Right lobe of liver (tissue), 4 donors: ENCODE data around the gene APBB2.

Source experiments
- CTCF ChIP-seq, 4 donors: fragments of 200-600 bp in 3 of 4; fragments of 450-650 bp in 1 of 4; IDR thresholded peaks; one replicate each; pipeline versions ENCODE4 v1.5.1 to v1.8.0; 2016 to 2022; ENCODE audit warnings: antibody characterized with exemption in 4 of 4, mild to moderate bottlenecking in 2 of 4
- POLR2A ChIP-seq: fragments of 450-650 bp; IDR thresholded peaks from one replicate; pipeline ENCODE4 v1.6.1; 2017; ENCODE audit warnings: antibody characterized with exemption, mild to moderate bottlenecking
- donor health status: DM: no; HTN: no; CAD: no.
- donor health status: DM: no; HTN: no; CAD: no.
- donor health status: DM: no; HTN: yes; CAD: no.

- TF ChIP-seq CTCF (IDR thresholded peaks at IDR 0.05) (no peak), POLR2A (no peak)
Measured at GRCh38 chr4:41217020-41217333, 2.6 kb upstream of the APBB2 start.
